Putamen (tissue), 1 donor: Measurements from ENCODE around the gene COL11A2.

Experiments used
- DNase-seq: peaks from one replicate; pipeline ENCODE4 v3.0.0-alpha.2; 2016; ENCODE audit warnings: low spot score

Gene COL11A2

DNA sequence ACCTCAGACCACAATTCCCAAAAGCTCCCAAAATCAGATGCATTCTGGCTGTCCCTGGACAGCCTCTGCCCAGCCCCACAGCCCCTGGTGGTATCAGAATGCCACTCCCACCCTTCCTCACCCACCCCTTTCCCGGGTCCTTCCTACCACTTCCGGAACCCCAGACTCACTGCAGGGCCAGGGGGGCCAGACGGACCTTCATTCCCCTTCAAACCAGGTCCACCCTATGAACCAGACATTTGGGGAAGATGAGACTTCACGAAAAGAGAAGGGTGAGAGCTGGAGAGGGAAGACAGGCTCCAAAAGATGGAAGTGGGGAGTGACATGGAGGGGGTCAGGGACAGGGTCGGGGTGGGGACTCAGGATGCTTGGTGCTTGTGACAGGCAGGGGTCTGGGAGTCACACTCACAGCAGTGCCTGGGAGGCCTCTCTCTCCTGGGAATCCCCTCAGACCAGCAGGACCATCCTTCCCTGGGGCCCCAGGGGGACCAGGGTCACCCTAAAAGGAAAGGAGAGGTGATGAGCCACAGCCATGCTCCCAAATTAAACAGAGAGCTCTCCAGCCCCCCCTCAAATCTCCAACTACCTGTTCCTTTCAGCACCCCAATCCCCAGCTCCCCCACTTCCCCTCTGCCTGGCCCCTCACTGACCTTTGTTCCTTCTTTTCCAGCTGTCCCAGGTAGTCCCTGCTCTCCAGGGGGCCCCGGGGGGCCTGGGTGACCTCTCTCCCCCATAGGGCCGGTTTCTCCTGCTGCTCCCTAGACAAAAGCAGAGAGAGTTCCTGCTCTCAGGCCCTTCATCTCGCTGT lies 20.2 kb downstream of the COL11A2 start:
- no peak for DNase-seq

DNA sequence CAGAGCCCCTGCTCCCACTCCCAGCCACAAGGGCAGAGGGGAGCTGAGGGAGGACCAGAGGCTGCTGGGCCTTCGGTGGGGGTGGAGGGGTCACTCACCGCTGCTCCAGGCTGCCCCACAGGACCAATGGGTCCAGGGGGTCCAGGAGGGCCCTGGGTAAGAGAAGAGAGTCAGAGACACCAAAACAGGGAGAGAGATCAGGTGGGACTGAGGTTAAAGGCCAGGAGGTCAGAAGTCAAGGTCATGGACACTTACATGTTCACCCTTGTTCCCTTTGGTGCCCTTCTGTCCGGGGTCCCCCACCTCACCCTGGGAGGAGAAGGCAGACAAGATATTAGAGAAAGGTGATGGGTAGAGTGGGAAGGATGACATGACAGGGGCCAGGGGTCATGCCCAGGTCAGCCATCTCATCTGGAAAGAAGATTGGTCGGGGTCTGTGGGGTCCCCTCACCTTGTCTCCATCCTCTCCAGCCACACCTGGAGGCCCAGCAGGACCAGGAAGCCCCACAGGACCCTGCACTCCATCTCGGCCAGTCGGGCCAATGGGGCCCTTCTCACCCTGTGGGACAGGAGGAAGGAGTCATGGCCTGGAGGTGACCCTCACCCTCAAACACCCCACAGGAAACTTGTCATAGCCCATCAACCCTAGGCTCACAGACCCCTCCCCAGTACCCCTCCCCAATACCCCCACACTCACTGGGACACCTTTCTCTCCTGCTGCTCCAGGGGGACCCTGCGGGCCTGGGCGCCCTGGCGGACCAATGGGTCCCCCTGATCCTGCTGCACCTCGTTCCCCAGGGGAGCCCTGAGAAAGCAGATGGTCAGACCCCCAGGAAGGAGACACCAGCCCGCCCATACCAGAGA lies 21.0 kb downstream of the COL11A2 start:
- no peak for DNase-seq

DNA sequence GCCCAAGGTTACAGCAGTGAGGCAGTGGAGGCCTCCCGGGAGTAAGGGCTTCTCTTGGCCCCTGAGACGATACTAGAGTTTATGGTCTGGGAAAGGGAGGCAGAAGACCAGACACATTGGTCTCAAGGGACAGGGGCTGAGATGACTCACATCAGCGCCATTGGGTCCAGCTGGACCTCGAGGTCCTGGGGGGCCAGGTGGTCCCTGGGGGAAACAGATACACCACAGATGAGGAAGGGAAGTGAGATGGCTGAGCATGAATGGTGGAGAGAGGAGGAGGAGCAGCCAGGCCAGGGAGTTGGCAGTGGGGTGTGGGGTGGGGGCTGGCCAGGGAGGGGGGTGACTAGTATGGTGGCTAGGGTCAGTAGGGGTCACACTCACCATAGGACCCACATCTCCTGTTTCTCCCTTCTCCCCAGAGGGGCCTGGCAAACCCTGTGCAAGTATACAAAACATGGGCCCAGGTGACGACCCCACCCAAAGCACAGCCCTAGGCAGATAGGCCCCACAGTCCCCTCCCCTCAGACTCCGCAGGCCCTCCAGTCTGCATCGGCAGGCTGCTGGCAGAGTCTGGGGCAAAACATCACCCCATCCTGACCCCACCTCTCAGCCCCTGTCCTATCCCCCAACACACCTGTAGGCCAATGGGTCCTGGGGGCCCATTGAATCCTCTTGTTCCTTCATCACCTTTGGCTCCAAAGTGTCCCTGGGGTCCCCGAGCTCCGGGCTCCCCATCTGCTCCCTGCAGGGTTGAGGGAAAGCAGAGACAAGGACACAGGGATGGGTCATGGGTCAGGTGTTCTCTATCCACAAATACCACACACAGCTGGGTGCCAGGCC lies 21.9 kb downstream of the COL11A2 start:
- DNase-seq = no peak

- DNase-seq = no peak
Measured at GRCh38 chr6:33169291-33170175, 22.7 kb downstream of the COL11A2 start.

GRCh38 chr6:33168639-33169038 lies 23.6 kb downstream of the COL11A2 start:
- no peak for DNase-seq

GRCh38 chr6:33168284-33168601 lies 24.0 kb downstream of the COL11A2 start:
- no peak for DNase-seq

- DNase-seq = no peak
Measured at GRCh38 chr6:33167374-33168283, 24.6 kb downstream of the COL11A2 start.

GRCh38 chr6:33166811-33167210 lies 25.5 kb downstream of the COL11A2 start:
- no peak for DNase-seq

DNA sequence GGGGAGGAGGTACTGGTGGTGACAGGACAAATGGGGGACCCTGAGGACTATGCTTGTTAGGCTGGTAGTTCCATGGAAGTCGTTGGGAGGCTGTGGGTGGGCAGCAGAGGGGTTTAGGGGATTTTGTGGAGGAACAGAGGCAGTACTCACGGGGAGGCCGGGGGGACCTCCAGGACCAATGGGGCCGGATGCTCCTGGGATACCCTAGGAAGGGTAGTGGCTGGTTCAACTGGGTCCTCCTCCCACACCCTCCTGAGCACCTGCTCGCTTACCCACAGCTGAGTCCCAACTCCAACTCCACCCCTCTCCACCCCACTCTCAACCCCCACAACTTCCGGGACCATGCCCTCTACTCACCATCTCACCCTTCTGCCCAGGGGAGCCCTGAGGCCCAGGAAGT lies 25.9 kb downstream of the COL11A2 start:
- DNase-seq = no peak

GRCh38 chr6:33165581-33166258 lies 26.5 kb downstream of the COL11A2 start:
- DNase-seq = no peak

DNA sequence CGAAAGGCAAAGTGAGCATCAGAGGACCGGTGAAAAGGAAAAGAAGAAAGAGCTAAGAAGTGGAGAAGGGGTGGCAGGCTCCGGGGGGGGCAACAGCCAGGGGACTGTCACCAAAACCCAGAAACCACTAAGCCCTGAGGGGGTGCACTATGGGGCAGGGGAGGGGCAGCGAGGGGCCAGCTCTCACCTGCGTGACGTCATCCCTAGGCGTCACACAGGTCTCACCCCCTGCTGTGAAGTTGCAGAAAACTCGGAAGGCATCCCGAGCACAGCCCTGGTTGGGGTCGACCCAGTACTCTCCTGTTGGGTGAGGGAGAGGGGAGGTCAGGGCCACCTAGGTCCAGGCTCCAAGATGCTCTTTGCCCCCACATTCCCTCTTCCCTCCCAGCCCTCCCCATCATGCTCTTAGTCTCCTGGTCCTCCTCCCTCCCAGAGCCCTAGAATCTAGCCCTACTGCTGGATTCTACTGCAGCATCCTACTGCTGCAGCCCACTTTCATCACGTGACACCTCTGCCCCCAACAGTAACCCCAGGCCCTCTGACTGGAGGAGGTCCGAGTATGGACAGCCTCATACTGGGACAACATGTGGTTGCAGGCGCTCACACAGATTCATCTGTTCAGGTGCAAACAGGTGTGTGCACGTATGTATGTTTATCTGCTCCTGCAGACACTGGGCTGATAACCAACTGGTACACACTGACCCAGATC lies 27.4 kb downstream of the COL11A2 start:
- DNase-seq = no peak

DNA sequence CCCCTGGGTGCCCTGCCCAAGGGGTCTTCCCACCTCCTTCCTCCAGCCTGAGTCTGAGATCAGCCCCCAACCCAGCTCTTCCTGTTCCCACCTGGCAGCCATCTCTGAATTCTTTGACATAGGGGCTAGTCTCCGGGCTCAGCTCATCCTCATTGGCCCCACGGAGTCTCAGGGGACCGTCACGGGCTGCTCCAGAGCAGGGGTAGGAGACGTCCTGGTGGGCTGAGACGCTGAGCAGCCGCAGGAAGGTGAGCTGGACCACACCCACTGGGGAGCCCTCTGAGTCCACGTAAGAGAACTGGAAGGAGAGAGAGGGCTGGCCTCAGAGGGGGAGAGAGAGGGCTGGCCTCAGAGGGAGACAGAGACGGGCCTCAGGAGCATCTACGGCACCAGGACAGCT lies 28.1 kb downstream of the COL11A2 start:
- DNase-seq = no peak

GRCh38 chr6:33163540-33163939 lies 28.7 kb downstream of the COL11A2 start:
- DNase-seq = no peak

GRCh38 chr6:33161354-33162331 lies 30.6 kb downstream of the COL11A2 start:
- DNase-seq = peak; percentile 47

DNA sequence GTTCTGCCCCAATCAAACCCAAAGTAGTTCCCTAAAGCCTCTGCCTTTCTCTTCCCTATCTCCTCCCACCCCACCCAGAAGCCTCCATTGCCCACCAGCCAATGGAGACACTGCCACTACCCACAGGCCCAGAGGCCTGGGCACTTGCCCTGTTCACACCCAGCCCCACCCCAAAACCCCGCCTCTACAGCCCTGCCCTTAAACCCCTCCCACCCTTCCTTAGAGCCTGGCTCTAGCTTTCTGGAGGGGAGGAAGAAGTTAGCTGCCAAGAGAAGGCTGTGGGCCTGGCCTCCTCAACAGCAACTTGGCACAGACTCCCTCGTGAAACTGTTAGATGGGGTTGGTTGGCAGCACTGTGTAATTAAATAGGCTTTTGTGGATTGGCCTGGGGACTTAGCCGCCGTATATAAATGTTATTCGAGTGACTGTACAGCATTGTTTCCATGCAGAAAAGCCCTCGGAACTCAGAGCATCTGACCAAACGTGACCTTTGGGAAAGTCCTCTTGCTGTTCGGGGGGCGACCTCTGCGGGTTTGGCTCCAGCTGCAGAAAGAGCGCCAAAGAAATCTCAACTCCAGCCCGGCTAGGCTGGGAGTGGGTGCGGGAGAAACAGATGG lies 31.4 kb downstream of the COL11A2 start:
- peak; percentile 28 for DNase-seq

- DNase-seq = no peak
Measured at GRCh38 chr6:33160096-33160495, 32.2 kb downstream of the COL11A2 start.

- no peak for DNase-seq
Measured at GRCh38 chr6:33156964-33157363, 35.3 kb downstream of the COL11A2 start.
